Measurements from ENCODE around the gene ABCG5.

ABCG5 gene

GRCh38 chr2:43854671-43855070 lies 16.0 kb upstream of the ABCG5 start:
- H3K79me2 ChIP-seq (ENCODE audit: insufficient read depth, low read length): no peaks in the 10 kb centered on the region
- no peaks in the 10 kb centered on the region for H3K4me1 ChIP-seq (ENCODE audit: insufficient read depth, low read length, poor library complexity, severe bottlenecking)
- no peak for TF ChIP-seq EZH2phosphoT487 (IDR thresholded peaks at IDR 0.05; ENCODE audit: borderline replicate concordance)
- TF ChIP-seq CTCF (conservative IDR thresholded peaks at IDR 0.05; ENCODE audit: low read length): no peak
- no peak overlapping the region for H3K4me3 ChIP-seq (ENCODE audit: low read length, poor library complexity, severe bottlenecking)
- H3K36me3 ChIP-seq (ENCODE audit: insufficient read depth, low read length): no peaks in the 10 kb centered on the region
- H3K9me2 ChIP-seq (replicated peaks; ENCODE audit: low read depth, low read length): no peaks in the 10 kb centered on the region
- no peak overlapping the region for H2AFZ ChIP-seq (ENCODE audit: low read length)
- no peak overlapping the region for H3K4me2 ChIP-seq (ENCODE audit: low read depth, low read length, poor library complexity, severe bottlenecking)
- H4K20me1 ChIP-seq (ENCODE audit: insufficient read depth, low read length, poor library complexity, severe bottlenecking): no peaks in the 10 kb centered on the region
- H3K27me3 ChIP-seq (ENCODE audit: insufficient read depth, low read length, poor library complexity, severe bottlenecking): no peaks in the 10 kb centered on the region
- no peaks in the 10 kb centered on the region for H3K9me3 ChIP-seq (ENCODE audit: insufficient read depth, low read depth, low read length)
- H3K9ac ChIP-seq (ENCODE audit: low read depth, low read length, poor library complexity, severe bottlenecking): no peak overlapping the region
- no peaks in the 10 kb centered on the region for H3F3A ChIP-seq (ENCODE audit: low read depth)

- TF ChIP-seq CTCF (conservative IDR thresholded peaks at IDR 0.05; ENCODE audit: low read length): no peak
- TF ChIP-seq EZH2phosphoT487 (IDR thresholded peaks at IDR 0.05; ENCODE audit: borderline replicate concordance): no peak
- no peaks in the 10 kb centered on the region for H3K4me1 ChIP-seq (ENCODE audit: insufficient read depth, low read length, poor library complexity, severe bottlenecking)
- H3K9ac ChIP-seq (ENCODE audit: low read depth, low read length, poor library complexity, severe bottlenecking): no peak overlapping the region
- no peaks in the 10 kb centered on the region for H3K36me3 ChIP-seq (ENCODE audit: insufficient read depth, low read length)
- no peaks in the 10 kb centered on the region for H3K27me3 ChIP-seq (ENCODE audit: insufficient read depth, low read length, poor library complexity, severe bottlenecking)
- no peak overlapping the region for H3K4me3 ChIP-seq (ENCODE audit: low read length, poor library complexity, severe bottlenecking)
- H3K9me2 ChIP-seq (replicated peaks; ENCODE audit: low read depth, low read length): no peaks in the 10 kb centered on the region
- no peak overlapping the region for H2AFZ ChIP-seq (ENCODE audit: low read length)
- H4K20me1 ChIP-seq (ENCODE audit: insufficient read depth, low read length, poor library complexity, severe bottlenecking): no peaks in the 10 kb centered on the region
- H3K9me3 ChIP-seq (ENCODE audit: insufficient read depth, low read depth, low read length): no peaks in the 10 kb centered on the region
- H3K4me2 ChIP-seq (ENCODE audit: low read depth, low read length, poor library complexity, severe bottlenecking): no peak overlapping the region
- H3K79me2 ChIP-seq (ENCODE audit: insufficient read depth, low read length): no peaks in the 10 kb centered on the region
- H3F3A ChIP-seq (ENCODE audit: low read depth): no peaks in the 10 kb centered on the region
These were observed 14.8 kb upstream of the ABCG5 start for GRCh38 chr2:43853141-43854081.

GRCh38 chr2:43852196-43852730 lies 13.6 kb upstream of the ABCG5 start:
- no peaks in the 10 kb centered on the region for H4K20me1 ChIP-seq (ENCODE audit: insufficient read depth, low read length, poor library complexity, severe bottlenecking)
- no peaks in the 10 kb centered on the region for H3K27me3 ChIP-seq (ENCODE audit: insufficient read depth, low read length, poor library complexity, severe bottlenecking)

More at GRCh38 chr2:43852196-43852730, 13.6 kb upstream of the ABCG5 start:
- Histone ChIP-seq H3K9me3 (ENCODE audit: insufficient read depth, low read depth, low read length) (no peaks in the 10 kb centered on the region), H3F3A (ENCODE audit: low read depth) (no peaks in the 10 kb centered on the region), H3K79me2 (ENCODE audit: insufficient read depth, low read length) (no peaks in the 10 kb centered on the region), H3K4me2 (ENCODE audit: low read depth, low read length, poor library complexity, severe bottlenecking) (no peak overlapping the region), H2AFZ (ENCODE audit: low read length) (no peak overlapping the region), H3K9me2 (replicated peaks; ENCODE audit: low read depth, low read length) (no peaks in the 10 kb centered on the region), H3K36me3 (ENCODE audit: insufficient read depth, low read length) (no peaks in the 10 kb centered on the region), H3K4me1 (ENCODE audit: insufficient read depth, low read length, poor library complexity, severe bottlenecking) (no peaks in the 10 kb centered on the region), H3K9ac (ENCODE audit: low read depth, low read length, poor library complexity, severe bottlenecking) (no peak overlapping the region), H3K4me3 (ENCODE audit: low read length, poor library complexity, severe bottlenecking) (no peak overlapping the region)
- TF ChIP-seq CTCF (conservative IDR thresholded peaks at IDR 0.05; ENCODE audit: low read length): no peak
- TF ChIP-seq EZH2phosphoT487 (IDR thresholded peaks at IDR 0.05; ENCODE audit: borderline replicate concordance): no peak
